Measurements from ENCODE around the gene ST6GALNAC5.
"Not testable (repeated sequence)": the region's sequence is repeated elsewhere in the genome, so short reads cannot be mapped to it uniquely, and the experiment has no call there.

The ST6GALNAC5 gene

GRCh38 chr1:76868154-76868882 is 1.0 kb downstream of the ST6GALNAC5 start:
- DNase-seq, result peak; percentile 19

GRCh38 chr1:76868916-76869315 is 1.6 kb downstream of the ST6GALNAC5 start:
- peak; percentile 1 for DNase-seq

GRCh38 chr1:76870037-76870436 is 2.8 kb downstream of the ST6GALNAC5 start:
- no peak for DNase-seq

GRCh38 chr1:76871355-76871974 is 4.2 kb downstream of the ST6GALNAC5 start:
- DNase-seq, result no peak

- DNase-seq, result no peak
Observed at GRCh38 chr1:76872944-76873343, 5.7 kb downstream of the ST6GALNAC5 start.

- DNase-seq, result no peak
Observed at GRCh38 chr1:76876655-76877395, 9.5 kb downstream of the ST6GALNAC5 start.

GRCh38 chr1:76879014-76879413 is 11.7 kb downstream of the ST6GALNAC5 start:
- not testable (repeated sequence) for DNase-seq

GRCh38 chr1:76881762-76882161 is 14.5 kb downstream of the ST6GALNAC5 start:
- no peak for DNase-seq

- DNase-seq, result no peak
Observed at GRCh38 chr1:76891931-76892622, 24.8 kb downstream of the ST6GALNAC5 start.

- no peak for DNase-seq
Observed at GRCh38 chr1:76892675-76893074, 25.4 kb downstream of the ST6GALNAC5 start.

- peak; percentile 12 for DNase-seq
Observed at GRCh38 chr1:76901158-76901767, 34.0 kb downstream of the ST6GALNAC5 start.

GRCh38 chr1:76905876-76906595 is 38.8 kb downstream of the ST6GALNAC5 start:
- DNase-seq, result no peak

GRCh38 chr1:76909311-76909710 is 42.0 kb downstream of the ST6GALNAC5 start:
- DNase-seq, result no peak

GRCh38 chr1:76919085-76919484 is 51.8 kb downstream of the ST6GALNAC5 start:
- no peak for DNase-seq

- no peak for DNase-seq
Observed at GRCh38 chr1:76921590-76921989, 54.3 kb downstream of the ST6GALNAC5 start.

GRCh38 chr1:76925825-76926224 is 58.5 kb downstream of the ST6GALNAC5 start:
- DNase-seq, result no peak

GRCh38 chr1:76928522-76928921 is 61.2 kb downstream of the ST6GALNAC5 start:
- DNase-seq, result no peak

- no peak for DNase-seq
Observed at GRCh38 chr1:76929136-76929535, 61.9 kb downstream of the ST6GALNAC5 start.

GRCh38 chr1:76933847-76934815 is 66.9 kb downstream of the ST6GALNAC5 start:
- DNase-seq, result no peak

- DNase-seq, result no peak
Observed at GRCh38 chr1:76938304-76938703, 71.0 kb downstream of the ST6GALNAC5 start.
